AG04449 (cell line): Measurements from ENCODE around the gene TM9SF4.
A peak's percentile ranks its signal among the peaks of the same experiment; 100 is the strongest.

Experiments
- CTCF ChIA-PET: fragments of 350-600 bp; formaldehyde crosslinking; extraction: SDS; loops from one replicate; lab custom pipeline; 2021; ENCODE audit warnings: antibody characterized with exemption; lab: Yijun Ruan, JAX
- POLR2A ChIA-PET: fragments of 400-600, 350-600 bp; formaldehyde crosslinking; extraction: SDS; loops from one replicate; lab custom pipeline; 2020; ENCODE audit warnings: antibody characterized with exemption, inconsistent platforms; lab: Yijun Ruan, JAX
- DNase-seq: peaks from one replicate; pipeline ENCODE4 v3.0.0-alpha.2; 2010; ENCODE audit warnings: low read depth, low spot score
- H3K4me3 ChIP-seq: 2 replicates; pipeline ENCODE4 v1.5.1; 2011; ENCODE audit warnings: low read depth, mild to moderate bottlenecking, control low read depth, low read length
- CTCF ChIP-seq: IDR thresholded peaks from one replicate; pipeline ENCODE4 v1.5.1; 2011; ENCODE audit warnings: mild to moderate bottlenecking, moderate library complexity, low read length, control low read depth, inconsistent platforms; ENCODE audit not compliant: insufficient read depth; ENCODE audit errors: missing control alignments

TM9SF4 gene

GRCh38 chr20:32207626-32208498 lies 98.3 kb downstream of the TM9SF4 start, which contains the start of the genes PLAGL2 and POFUT1:
Gene PLAGL2, minus strand, starts transcription at chr20:32207743. Its CDS starts 5,565 bp downstream, at chr20:32202178.
Gene POFUT1, plus strand, starts transcription at chr20:32207880. Its CDS starts 62 bp downstream, at chr20:32207942.
- CTCF ChIA-PET, result no interaction called here
- POLR2A ChIA-PET, result no interaction called here
- peak; percentile 46 for TF ChIP-seq CTCF
- H3K4me3 ChIP-seq, result peak within 1 kb of the TSS; percentile 94
- DNase-seq, result no peak

- ChIA-PET CTCF (no interaction called here), POLR2A (no interaction called here)
- no peak for TF ChIP-seq CTCF
- peak overlapping the region; percentile 94 for H3K4me3 ChIP-seq
- DNase-seq, result no peak
Observed at GRCh38 chr20:32208499-32209154, 99.1 kb downstream of the TM9SF4 start.

- POLR2A ChIA-PET, result no interaction called here
- TF ChIP-seq CTCF, result no peak
- no peak overlapping the region for H3K4me3 ChIP-seq
- CTCF ChIA-PET, result no interaction called here
- DNase-seq, result no peak
Observed at GRCh38 chr20:32209850-32210605, 100.5 kb downstream of the TM9SF4 start.

GRCh38 chr20:32213870-32214269 lies 104.4 kb downstream of the TM9SF4 start:
- H3K4me3 ChIP-seq, result no peak overlapping the region
- DNase-seq, result no peak
- TF ChIP-seq CTCF, result no peak
- POLR2A ChIA-PET, result no interaction called here
- CTCF ChIA-PET, result interaction anchor here (0.6 to 1.3 kb wide), 2 partner anchors 11 to 438 kb away, joined by 3 read pairs; no protein-coding TSS in a partner anchor

GRCh38 chr20:32215147-32215546 lies 105.6 kb downstream of the TM9SF4 start:
- no peak for DNase-seq
- ChIA-PET POLR2A (no interaction called here), CTCF (interaction anchor here (1.3 kb wide), 1 partner anchor 10 kb away, joined by 3 read pairs; no protein-coding TSS in a partner anchor)
- TF ChIP-seq CTCF, result no peak
- H3K4me3 ChIP-seq, result no peak overlapping the region
